Subcutaneous preadipocyte (primary cell): ENCODE results near the gene TSEN15. TPM values are rescaled to one million over a fixed set of nuclear protein-coding genes. Genes with fewer than 3 reads are reported as not detected.

Experiments used
- total RNA-seq: library from RNA; depleted of rRNA; stranded (reverse); fragments of >200 nt; gene quantifications from 2 replicates; pipeline ENCODE4 v1.2.3, GENCODE V29; 2012

Gene TSEN15
- total RNA-seq: 23.9 and 34.4 TPM in 2 replicates

DNA sequence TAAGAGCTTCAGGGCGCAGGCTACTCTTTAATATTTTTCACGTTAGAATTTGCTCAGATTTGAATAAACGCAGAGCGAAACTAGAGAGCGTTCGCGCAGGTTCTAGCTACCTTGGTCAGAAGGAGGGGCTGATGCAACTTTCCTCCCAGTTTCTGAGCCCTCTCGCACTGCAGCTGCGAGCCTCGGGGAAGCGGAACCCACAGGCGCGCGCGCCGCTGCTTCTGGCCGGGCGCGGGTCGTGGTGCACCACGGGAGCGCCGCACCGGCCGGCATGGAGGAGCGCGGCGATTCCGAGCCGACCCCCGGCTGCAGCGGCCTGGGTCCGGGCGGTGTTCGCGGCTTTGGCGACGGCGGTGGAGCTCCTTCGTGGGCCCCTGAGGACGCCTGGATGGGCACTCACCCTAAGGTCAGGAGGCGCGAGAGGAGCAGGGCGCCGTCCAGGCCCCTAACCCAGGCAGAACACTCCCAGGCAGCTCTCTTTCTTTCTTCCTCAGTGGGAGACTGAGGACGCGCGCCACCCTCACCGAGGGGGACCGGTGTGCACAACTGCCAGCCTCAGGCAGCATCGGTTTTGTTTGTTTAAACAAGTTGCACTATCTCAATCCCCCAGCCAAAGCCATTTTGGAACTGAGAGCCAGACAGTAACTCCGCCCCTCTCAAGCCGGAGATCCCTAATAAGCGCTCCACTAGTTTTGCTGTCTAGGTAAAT, at the start of gene TSEN15:
TSS of gene TSEN15 (plus strand) at position 246 of the 709 bp plus-strand sequence. CDS start at position 272, 26 bp downstream.

Other genes starting within 250 kb of the TSEN15 start
- 25.4 and 43.0 TPM in 2 replicates for gene RGL1, start 246.6 kb upstream of the TSEN15 start, total RNA-seq
- gene COLGALT2, start 14.0 kb upstream of the TSEN15 start, total RNA-seq: 0.20 and 0.37 TPM in 2 replicates